ENCODE results near the gene SLC6A1.

DNA sequence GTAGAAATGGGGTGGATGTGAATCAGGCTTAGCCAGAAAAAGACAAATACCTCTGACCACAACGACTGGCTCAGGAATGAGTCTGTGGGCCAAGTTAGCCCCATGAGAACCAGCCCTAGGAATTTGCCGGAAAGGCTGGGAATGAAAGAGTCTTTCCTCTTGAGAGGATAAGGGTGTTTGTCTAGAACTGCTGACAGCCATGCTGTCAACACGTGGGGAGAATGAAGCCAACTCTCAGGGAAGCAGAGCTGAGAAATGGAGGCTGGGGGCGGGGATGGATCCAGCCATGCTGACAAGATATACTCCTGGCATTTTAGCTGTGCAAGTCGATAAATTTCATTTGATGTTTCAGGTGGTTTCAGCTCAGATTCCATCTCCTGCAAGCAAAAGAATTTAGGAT is 10.6 kb upstream of the SLC6A1 start:
- TF ChIP-seq POLR2AphosphoS5 (IDR thresholded peaks at IDR 0.05; ENCODE audit: low read depth, low read length) (no peak), POLR2A (IDR thresholded peaks at IDR 0.05; ENCODE audit: low read depth, low read length) (no peak), TAF1 (IDR thresholded peaks at IDR 0.05; ENCODE audit: borderline replicate concordance, low read depth, low read length) (no peak)

All from GM12892 (cell line).